A172 (cell line): Measurements from ENCODE around the gene CPM. TPM values are rescaled to one million over a fixed set of nuclear protein-coding genes. Genes with fewer than 3 reads are reported as not detected.
A peak's percentile ranks its signal among the peaks of the same experiment; 100 is the strongest.

Experiments used
- DNase-seq: peaks from one replicate; pipeline ENCODE4 v3.0.0-alpha.2; 2015; ENCODE audit warnings: low spot score
- total RNA-seq: library from RNA; depleted of rRNA; stranded (reverse); fragments of >200 nt; shearing (Covaris generic); gene quantifications from 2 replicates; pipeline ENCODE4 v1.2.3, GENCODE V29; 2014

Gene CPM
- total RNA-seq, 1 experiment from 2014 or later, result not detected

DNA sequence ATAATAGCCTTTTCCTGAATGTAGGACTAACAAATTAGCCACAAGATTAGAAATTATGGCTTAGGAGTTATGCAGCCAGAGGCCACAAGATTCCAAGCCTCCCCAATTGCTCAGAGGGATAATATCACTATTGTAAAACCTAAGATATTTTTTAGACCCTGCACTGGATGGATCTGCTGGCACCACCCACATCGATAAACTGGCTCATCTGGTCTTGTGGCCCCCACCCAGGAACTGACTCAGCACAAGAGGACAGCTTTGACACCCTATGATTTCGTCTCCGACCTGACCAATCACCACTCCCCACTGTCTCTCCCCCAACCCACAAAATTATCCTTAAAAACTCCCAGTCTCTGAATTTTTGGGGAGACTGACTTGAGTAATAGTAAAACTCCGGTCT, 54.7 kb downstream of the CPM start:
- no peak for DNase-seq

- no peak for DNase-seq
Observed at GRCh38 chr12:68877583-68877982, 55.4 kb downstream of the CPM start.

- no peak for DNase-seq
Observed at GRCh38 chr12:68876461-68876860, 56.5 kb downstream of the CPM start.

DNA sequence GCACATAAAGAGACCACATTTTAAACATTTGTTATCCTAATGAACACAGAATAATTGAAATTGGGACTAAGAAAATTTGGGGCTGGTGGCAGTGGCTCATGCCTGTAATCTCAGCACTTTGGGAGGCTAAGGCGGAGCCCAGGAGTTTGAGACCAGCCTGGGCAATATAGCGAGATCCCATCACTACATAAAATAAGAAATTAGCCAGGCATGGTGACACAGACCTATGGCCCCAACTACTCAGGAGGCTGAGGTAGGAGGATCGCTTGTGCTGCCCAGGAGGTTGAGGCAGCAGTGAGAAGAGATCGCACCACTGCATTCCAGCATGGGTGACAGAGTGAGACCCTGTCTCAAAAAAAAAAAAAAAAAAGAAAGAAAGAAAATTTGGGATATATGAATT, 59.7 kb downstream of the CPM start:
- DNase-seq, result no peak

DNA sequence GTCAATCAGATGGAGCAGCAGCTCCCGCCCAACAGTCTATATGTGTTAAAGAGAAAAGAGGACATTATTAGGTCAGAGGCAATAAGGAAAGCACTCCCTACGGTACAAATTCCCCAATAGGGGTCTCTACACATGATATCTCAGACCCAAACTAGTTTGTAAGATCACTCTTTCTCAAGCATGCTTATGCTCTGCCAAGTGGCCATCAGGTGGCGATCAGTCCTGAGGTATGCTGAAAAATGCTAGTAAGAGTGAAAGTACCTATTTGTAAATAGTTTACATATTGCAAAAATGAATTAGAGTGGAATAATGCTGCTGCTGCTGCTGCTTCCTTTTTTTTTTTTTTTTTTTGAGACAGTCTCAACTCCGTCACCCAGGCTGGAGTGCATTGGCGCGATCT, 61.0 kb downstream of the CPM start:
- peak; percentile 20 for DNase-seq

DNA sequence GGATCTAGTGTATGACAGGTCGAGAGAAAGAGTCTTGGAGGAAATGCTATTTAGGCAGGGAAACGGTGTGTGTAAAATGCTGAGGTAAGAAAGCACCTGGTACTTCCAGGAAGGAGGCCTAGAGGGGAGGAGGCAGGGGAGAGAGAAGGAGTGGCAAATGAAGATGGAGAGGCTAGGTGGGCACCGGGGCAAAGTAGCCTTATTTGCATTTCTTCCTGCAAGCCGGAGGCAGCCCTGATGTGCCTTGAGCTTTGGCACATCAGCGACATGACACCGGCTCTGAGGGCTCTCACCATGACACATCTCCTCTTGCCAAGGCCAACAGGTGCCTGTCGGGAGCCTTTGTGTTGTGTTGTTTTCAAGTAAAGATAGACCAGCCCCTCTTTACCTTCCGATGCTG, 61.6 kb downstream of the CPM start:
- no peak for DNase-seq

GRCh38 chr12:68870443-68870842, 62.5 kb downstream of the CPM start:
- no peak for DNase-seq

DNA sequence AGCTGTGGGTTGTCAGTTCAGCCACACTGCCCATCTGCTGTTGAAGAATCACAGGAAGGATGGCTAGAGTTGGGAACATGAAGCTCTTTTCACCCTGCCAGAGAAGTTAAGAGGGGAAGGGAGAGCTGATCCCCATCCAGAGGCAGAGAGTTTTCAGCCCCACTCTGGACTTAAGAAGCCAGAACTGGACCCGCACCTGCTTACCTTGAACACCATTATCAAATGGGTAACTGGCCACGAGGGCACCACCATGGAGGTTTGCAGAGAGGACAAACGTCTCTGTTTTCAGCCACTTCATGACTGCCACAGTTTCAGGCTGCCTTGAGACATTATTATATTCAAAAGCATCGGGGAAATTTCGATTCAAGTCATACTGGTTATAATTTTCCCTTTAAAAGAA, 63.0 kb downstream of the CPM start:
- DNase-seq, result no peak

DNA sequence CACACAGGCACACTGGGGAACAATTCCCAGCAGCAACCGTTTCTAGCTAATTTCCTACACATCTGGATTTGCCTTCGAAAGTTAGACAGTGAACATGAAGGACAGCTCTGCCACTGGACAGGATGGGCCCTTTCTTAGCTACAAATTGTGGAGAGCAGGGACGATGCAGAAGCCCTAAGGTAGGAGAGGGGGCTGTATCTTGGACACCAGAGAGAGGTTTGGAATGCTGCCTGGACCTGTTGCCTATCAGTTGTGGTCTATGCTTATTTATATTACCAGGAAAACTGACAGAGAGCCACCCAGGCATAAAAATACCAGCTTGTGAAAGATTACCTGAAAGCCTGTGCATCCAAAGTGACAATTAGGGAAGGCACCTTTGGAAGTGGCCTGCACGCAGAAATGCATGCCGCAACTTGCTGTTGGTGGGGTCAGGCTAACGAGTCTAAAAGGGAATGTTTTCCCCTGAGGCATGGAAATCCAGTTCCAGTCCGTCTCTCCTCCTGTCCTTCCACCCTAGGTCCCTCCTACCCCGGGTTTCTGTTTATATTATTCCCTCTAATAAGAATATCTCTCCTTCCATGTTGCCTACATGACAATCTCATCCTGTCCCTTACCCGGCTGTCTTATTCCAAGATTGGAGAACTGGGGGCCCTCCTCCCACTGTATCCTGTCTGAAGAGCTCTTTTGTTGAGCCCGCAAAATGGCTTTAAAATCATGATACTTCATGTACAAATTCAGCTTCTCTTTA, 64.8 kb downstream of the CPM start:
- no peak for DNase-seq

GRCh38 chr12:68867606-68868005, 65.4 kb downstream of the CPM start:
- no peak for DNase-seq

DNA sequence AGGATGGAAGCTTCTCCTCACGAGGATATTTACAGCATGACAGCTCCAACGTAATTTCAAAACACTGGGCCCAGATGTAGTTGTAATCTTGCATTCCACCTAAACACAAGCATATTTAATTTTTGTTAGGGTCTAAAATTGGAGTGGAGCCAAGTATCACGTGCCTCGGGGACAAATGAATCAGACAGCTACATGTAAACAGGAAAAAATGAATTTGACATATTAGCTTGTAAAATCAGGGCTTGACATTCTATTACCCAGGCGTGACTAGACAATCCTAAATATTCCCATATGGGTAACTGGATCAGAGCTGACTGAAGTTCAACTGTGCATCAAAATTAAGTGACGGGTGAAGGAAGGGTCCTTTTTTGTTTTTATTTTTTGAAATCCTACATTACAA, 66.0 kb downstream of the CPM start:
- DNase-seq, result no peak

GRCh38 chr12:68865399-68866164, 67.4 kb downstream of the CPM start:
- DNase-seq, result no peak

- no peak for DNase-seq
Observed at GRCh38 chr12:68864604-68865003, 68.4 kb downstream of the CPM start.

- DNase-seq, result peak; percentile 20
Observed at GRCh38 chr12:68863886-68864454, 69.0 kb downstream of the CPM start.

DNA sequence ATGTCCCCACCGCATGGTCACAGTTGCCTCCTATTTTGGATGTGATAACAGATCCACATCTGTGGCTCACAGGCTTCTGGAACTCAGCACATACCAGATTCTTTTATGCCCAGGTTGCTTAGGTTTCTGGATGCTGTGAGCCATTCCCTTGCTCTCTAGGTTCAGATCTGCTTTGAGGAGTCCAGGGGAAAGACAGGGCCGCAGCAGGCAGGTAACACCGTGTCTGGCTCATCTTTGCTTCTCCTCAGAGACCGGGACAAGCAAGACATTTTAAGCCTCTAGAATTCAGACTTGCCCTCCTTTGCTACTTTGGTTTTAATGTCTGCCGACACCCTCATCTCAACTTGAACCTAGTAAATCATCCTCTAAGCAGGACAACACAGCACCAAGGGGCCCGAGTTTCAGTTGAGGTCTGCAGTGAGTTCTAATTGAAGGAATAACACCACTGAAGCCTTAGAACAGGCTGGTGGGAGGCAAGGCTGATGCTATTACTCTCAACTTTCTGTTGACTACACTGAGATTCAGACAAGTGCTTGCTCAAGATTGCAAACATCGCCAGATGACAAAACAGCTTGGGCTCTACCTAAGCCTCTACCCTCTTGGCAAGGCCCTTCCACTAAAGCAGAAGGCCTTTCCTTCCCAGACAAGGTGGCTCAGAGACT, 69.7 kb downstream of the CPM start:
- no peak for DNase-seq

GRCh38 chr12:68861890-68862289, 71.1 kb downstream of the CPM start:
- DNase-seq, result no peak

GRCh38 chr12:68856510-68856909, 76.5 kb downstream of the CPM start:
- no peak for DNase-seq

- no peak for DNase-seq
Observed at GRCh38 chr12:68855771-68856170, 77.2 kb downstream of the CPM start.

GRCh38 chr12:68855111-68855510, 77.9 kb downstream of the CPM start:
- no peak for DNase-seq

DNA sequence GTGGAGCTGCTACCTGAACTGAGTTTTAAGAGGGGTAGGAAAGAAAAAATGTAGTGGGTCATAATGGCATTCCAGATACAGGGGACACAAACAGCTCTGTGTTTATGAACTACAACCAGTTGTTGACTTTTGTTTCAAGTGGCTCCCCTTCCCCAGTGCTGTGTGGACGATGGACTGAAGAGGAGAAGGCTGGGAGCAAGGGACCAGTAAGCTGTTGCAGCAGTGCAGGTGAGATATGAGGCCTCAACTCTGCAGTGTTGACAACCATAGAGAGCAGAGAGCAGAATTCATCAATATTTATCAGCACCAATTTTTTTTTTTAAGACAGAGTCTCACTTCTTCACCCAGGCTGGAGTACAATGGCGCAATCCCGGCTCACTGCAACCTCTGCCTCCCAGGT, 78.4 kb downstream of the CPM start:
- no peak for DNase-seq

GRCh38 chr12:68854078-68854468, 78.9 kb downstream of the CPM start:
- no peak for DNase-seq

- no peak for DNase-seq
Observed at GRCh38 chr12:68853396-68854077, 79.4 kb downstream of the CPM start.
